Sigmoid colon (tissue), 3 donors: ENCODE data around the gene VPS8.

ENCODE experiments used
- CTCF ChIP-seq, 4 experiments: fragments of 450-650 bp in 3 of 4; fragments of 200-600 bp in 1 of 4; IDR thresholded peaks; one replicate each; pipeline ENCODE4 v1.5.1; 2016 to 2019; ENCODE audit warnings: antibody characterized with exemption in 4 of 4, mild to moderate bottlenecking in 3 of 4, moderate library complexity in 2 of 4
- POLR2A ChIP-seq, 2 donors: fragments of 450-650 bp; IDR thresholded peaks; one replicate each; pipeline ENCODE4 v1.6.1; 2016; ENCODE audit warnings: antibody characterized with exemption in 2 of 2, mild to moderate bottlenecking in 2 of 2, moderate library complexity in 2 of 2

GRCh38 chr3:184982076-184982475, 170.1 kb downstream of the VPS8 start:
- no peak for TF ChIP-seq CTCF (IDR thresholded peaks at IDR 0.05)
- no peak for TF ChIP-seq POLR2A (IDR thresholded peaks at IDR 0.05)
